ENCODE results near the gene NPTXR. TPM values are rescaled to one million over a fixed set of nuclear protein-coding genes. Genes with fewer than 3 reads are reported as not detected.

The NPTXR gene
- polyA plus RNA-seq, 1 experiment: 2.5 TPM

DNA sequence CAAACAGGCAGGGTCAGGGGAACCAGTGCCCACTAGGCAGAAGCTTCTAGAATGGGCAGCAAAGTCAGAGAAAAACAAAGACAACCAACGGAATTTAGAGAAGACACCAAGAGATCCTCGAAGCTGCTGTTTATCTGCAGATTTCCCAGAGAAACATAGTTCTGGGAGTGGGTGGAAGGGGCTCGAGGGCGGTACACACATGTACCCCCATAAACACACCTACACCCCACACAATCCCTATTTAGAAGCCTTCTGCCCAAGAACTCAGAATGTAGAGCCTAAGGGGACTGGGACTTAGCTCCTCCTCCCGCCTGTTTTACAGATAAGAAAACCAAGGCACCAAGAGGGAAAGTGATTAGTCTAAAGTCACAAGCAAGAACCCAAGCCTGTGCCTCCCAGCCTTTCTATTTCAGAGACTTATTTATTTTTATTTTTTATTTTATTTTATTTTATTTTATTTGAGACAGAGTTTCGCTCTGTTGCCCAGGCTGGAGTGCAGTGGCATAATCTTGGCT, 6.4 kb downstream of the NPTXR start:
- CTCF ChIA-PET: interaction anchor here (0.7 to 2.1 kb wide), 4 partner anchors 9 to 69 kb away, joined by 3 to 8 read pairs (median 3); no protein-coding TSS in a partner anchor
- peaks cover 9% of the 10 kb centered on the region for H3K27me3 ChIP-seq (ENCODE audit: control insufficient read depth, insufficient read depth, low read length)
- no peak for DNase-seq (ENCODE audit: low read depth)
- no peak overlapping the region for H3K4me3 ChIP-seq (ENCODE audit: low read depth, low read length)
- no peak for TF ChIP-seq CTCF (IDR thresholded peaks at IDR 0.05; ENCODE audit: insufficient read depth, low read depth, low read length)
- H3K36me3 ChIP-seq (ENCODE audit: control insufficient read depth, insufficient read depth, low read length): no peaks in the 10 kb centered on the region
- POLR2A ChIA-PET: interaction anchor here (0.5 to 1.0 kb wide), 2 partner anchors 20 to 1278 kb away, joined by 3 read pairs; no protein-coding TSS in a partner anchor

DNA sequence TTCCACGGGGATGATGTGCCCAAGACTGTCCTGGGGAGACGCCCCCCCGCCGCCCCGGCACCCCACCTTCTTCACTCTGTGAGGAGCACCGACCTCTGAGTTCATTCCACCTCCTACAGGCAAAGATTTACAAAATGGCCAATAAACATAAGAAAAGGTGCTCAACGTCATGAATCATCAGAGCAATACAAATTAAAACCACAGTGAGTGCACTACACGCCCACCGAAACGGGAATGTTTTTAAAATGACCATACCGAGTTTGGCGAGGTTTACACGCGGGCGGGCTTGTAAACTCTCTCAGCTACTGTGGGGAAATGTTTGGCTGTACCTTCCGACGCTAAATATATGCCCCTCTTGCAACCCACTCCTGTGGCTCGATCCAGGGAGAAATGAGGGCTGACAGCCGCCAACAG, 7.9 kb downstream of the NPTXR start:
- ChIA-PET POLR2A (no interaction called here), CTCF (interaction anchor here (1.2 to 2.1 kb wide), 2 partner anchors 8 to 67 kb away, joined by 3 to 8 read pairs; partner anchors contain the start of gene NPTXR)
- Histone ChIP-seq H3K4me3 (ENCODE audit: low read depth, low read length) (no peak overlapping the region), H3K27me3 (ENCODE audit: control insufficient read depth, insufficient read depth, low read length) (peaks cover 2% of the 10 kb centered on the region), H3K36me3 (ENCODE audit: control insufficient read depth, insufficient read depth, low read length) (no peaks in the 10 kb centered on the region)
- no peak for TF ChIP-seq CTCF (IDR thresholded peaks at IDR 0.05; ENCODE audit: insufficient read depth, low read depth, low read length)
- no peak for DNase-seq (ENCODE audit: low read depth)

DNA sequence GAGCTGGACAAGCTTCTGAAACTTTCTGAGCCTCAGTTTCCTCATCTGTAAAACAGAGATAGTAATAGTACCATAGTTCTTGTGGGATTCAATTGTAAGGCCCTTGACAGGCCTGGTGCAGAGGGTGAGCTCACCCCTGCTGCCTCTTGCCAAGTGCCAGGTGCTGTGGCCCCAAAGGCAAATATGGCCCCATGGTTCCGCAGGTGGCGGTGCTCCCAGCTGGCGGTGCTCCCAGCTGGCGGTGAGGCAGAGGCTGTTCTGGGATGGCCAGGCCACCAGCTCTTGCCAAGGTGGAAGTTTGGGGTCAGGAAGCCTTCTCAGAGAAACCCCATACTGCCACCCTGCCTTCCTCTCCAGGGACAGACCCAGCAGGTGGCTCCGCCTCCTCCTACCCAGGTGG, 8.8 kb downstream of the NPTXR start:
- no peak for TF ChIP-seq CTCF (IDR thresholded peaks at IDR 0.05; ENCODE audit: insufficient read depth, low read depth, low read length)
- Histone ChIP-seq H3K27me3 (ENCODE audit: control insufficient read depth, insufficient read depth, low read length) (peaks cover under 1% of the 10 kb centered on the region; the same call in 1 of the 2 replicates), H3K36me3 (ENCODE audit: control insufficient read depth, insufficient read depth, low read length) (no peaks in the 10 kb centered on the region), H3K4me3 (ENCODE audit: low read depth, low read length) (no peak overlapping the region)
- ChIA-PET POLR2A (no interaction called here), CTCF (interaction anchor here (1.0 to 1.3 kb wide), 3 partner anchors 9 to 35 kb away, joined by 3 to 6 read pairs (median 5); partner anchors contain the start of gene NPTXR)
- no peak for DNase-seq (ENCODE audit: low read depth)

DNA sequence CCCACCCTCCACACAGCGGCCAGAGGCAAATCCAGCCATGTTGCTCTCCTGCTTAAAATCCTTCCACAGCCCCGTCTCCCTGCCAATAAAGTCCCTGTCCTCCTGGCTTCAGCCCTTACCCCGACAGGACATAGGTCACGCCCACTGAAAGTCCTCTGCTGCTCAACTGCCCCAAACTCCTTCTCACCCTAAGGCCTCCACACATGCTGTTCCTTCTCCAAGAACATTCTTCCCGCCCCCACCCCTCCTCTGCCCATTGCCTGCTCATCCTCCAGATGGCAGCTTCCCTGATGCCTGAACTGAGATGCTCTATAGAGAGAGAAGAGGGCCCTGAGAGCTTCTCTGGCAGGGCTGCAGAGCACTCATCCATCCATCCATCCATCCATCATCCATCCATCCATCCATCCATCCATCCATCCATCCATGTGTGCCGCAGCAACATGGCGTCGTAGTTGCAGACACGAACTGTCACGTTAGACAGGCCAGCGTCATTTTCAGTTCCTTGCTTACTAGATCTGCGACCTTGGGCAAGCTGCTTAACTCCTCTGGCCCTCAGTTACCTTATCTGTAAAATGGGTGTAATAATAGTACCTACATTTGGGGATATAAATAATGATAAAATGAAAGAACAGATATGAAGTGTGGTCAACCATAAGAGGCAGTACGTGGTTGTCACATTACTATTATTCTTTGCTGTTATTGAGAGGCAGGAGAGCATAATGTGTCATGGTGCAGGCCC, 9.4 kb downstream of the NPTXR start:
- DNase-seq (ENCODE audit: low read depth): no peak
- H3K4me3 ChIP-seq (ENCODE audit: low read depth, low read length): no peak overlapping the region
- CTCF ChIA-PET: interaction anchor here (0.7 to 1.3 kb wide), 4 partner anchors 10 to 67 kb away, joined by 3 to 6 read pairs (median 4); partner anchors contain the start of gene NPTXR
- POLR2A ChIA-PET: no interaction called here
- no peaks in the 10 kb centered on the region; the same call in 1 of the 2 replicates for H3K27me3 ChIP-seq (ENCODE audit: control insufficient read depth, insufficient read depth, low read length)
- no peaks in the 10 kb centered on the region for H3K36me3 ChIP-seq (ENCODE audit: control insufficient read depth, insufficient read depth, low read length)
- no peak for TF ChIP-seq CTCF (IDR thresholded peaks at IDR 0.05; ENCODE audit: insufficient read depth, low read depth, low read length)

DNA sequence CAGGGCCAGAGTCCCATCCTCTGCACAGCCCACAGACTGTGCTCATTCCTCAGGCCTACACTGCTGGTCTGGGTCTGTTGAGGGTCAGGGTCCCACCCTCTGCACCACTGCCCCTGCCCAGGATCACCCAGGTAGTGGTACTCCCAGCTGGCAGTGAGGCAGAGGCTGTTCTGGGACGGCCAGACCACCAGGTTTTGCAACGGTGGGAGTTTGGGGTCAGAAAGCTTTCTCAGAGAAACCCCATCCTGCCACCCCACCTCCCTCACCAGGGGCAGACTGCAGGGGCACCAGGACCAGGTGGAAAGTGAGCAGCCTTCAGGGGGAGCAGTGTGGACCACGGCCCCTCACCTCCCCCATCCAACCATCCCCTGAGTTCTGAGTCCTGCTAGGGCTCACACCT, 10.8 kb downstream of the NPTXR start:
- DNase-seq (ENCODE audit: low read depth): no peak
- Histone ChIP-seq H3K36me3 (ENCODE audit: control insufficient read depth, insufficient read depth, low read length) (no peaks in the 10 kb centered on the region), H3K4me3 (ENCODE audit: low read depth, low read length) (no peak overlapping the region), H3K27me3 (ENCODE audit: control insufficient read depth, insufficient read depth, low read length) (no peaks in the 10 kb centered on the region; the same call in 1 of the 2 replicates)
- no peak for TF ChIP-seq CTCF (IDR thresholded peaks at IDR 0.05; ENCODE audit: insufficient read depth, low read depth, low read length)
- ChIA-PET POLR2A (no interaction called here), CTCF (no interaction called here)

Data from BJ (cell line).